GM21526 (cell line): Measurements from ENCODE around the gene RAD51B.

Experiments
- ATAC-seq: cut with Tn5 transposase; IDR thresholded peaks from one replicate; pipeline ENCODE4 v1.9.1; 2021; ENCODE audit warnings: moderate library complexity; ENCODE audit not compliant: unreplicated experiment, low FRiP score

RAD51B gene

DNA sequence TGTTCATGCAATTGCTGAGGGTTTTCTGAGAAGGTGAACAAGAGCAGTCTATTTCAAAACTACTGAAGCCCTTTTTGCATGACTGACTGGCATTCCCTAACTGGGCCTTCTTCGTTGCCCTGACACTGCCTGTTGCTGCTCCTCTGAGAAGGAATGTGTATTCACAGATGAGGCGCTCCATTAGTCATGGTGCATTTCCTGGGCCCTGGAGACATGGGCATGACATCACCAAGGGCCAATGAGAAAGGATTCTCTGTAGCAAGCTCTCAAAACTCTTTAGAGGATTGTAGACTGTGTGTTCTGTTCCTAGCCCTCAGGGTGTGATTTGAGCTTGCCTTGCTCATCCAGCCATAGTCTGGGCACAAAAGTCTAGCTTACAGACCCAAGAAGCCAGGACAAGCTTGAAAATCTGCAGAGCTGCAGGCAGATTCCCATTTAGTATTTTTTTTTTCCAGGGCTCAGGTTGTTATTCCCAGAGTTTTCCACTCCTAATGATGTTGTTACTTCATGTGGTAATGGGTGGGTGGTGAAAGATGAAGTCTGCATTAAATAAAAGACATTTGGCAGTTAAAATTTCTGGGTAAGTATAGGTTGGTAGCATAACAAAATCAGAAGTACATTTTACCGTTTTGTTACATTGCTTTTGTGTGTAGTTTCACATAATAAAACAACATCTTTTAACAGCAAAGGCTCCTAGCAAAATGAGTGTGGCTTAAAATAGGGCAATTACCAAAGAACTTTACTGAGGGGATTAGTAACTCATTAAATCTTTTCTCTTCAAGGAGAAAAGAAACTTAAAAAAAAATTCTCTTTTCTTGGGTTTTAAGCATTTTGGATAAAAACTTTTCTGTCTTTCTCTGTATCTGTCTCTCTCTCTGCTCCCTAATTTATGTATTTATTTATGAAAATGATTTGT lies 318.4 kb downstream of the RAD51B start:
- no peak for ATAC-seq

DNA sequence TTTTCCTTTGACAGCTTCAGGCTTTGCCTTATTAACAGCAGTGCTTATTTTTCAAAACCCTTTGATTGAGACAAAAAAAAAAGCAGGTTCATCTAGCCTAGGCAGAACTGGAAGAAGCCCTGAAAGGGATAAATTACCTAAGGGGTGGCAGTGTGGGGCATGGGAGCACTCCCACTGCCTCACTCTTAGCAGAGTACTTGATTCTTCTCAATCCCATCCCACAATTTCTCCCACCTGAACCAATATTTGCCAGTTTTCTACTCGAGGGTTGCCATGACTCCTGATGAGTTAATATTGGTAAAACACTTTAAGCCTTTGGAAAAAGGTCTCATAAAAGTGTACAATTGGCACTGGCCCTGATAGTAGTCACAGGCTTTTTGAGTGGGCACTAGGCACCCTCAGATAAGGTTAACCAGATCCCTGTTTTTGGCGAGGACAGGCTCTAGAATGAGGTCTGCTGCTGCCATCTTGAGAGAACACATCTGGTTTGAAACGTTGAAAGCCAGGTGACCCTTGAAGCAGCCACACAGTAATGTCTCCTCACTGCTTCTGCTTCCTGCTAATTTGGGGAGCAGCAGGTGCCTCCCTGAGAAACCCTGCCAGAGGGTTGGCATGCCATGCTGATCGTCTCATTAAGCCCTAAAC lies 320.0 kb downstream of the RAD51B start:
- ATAC-seq, result no peak

DNA sequence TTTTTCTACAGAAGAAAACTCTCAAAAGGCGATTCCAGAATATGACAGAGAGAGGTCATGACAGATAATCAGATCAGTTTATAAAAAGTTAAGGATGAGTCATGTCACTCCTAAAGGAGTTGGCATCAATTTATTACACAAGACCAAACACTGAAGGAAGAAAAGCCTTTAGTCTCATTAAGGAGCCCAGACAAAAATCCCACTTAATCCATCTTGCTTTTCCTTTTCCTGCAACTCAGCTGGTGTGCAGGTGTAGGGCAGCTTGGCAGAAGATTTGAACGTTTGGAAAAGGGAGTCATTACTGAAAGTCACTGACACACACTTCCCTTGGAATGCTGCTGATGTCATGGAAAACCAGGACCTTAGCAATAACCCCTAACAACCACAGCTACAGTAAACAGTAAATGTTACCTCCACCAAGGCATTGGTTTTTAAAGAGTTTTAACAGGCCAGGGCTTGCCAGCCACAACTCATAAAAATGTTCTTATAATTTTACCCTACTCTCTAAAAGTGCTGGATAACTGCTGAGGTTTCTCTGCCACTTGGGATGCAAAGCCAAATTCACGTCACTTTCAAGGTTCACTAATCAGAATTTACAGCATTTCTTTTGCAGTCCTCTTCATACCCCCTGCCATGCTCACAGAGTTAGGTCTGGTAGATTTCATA lies 320.6 kb downstream of the RAD51B start:
- ATAC-seq, result no peak

DNA sequence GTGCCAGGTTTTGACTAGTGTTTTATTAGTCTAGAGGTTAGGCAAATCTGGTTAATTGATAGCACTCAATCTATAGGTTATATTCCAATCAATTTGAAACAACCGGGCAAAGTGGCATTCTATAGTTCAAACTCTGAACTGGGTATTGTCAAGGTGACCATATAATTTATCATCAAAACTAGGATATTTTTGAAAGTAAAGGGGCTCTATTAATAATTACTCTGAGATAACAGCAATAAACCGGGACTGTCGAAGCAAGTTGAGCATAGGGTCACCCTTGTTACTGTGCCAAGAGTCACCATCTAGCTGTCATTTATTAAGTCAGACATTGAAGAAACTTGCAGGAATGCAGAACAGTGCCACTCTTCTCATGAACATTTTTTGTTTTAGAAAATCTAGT lies 321.2 kb downstream of the RAD51B start:
- ATAC-seq, result no peak

DNA sequence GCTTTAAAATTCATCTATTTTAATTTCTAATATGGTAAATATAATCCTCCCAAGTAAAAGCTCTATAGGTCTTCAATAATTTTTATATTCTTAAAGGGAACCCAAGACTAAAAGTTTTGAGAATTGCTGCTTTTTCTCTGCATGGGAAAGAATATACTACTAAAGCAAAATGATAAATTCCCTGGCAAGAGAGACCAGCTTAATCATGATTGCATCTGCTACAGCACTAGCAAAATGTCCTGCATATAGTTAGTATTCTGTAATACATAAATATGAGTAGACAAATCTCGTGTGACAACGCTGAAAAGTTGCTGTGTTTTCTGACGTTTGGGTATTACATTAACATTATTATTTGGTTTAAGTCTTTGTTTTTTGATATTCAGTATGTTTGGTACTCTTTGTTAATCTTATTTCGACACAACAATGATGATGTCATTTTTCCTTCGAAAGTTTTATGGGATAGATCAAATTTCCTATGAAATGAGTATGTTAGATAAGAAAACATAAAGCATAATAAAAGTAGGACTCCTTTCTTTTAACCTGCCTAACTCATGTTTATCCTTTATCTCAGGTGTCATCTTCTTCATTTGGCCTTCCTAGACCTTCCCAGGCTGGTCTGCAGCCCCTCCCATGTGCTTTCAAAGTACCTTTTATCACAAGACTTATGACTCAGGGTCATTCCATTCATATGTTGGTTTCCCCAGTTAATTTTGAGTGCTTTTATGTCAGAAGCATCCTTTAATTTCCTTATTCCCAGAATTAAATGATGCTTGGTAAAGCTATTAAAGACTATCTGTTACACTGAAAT lies 321.9 kb downstream of the RAD51B start:
- no peak for ATAC-seq

DNA sequence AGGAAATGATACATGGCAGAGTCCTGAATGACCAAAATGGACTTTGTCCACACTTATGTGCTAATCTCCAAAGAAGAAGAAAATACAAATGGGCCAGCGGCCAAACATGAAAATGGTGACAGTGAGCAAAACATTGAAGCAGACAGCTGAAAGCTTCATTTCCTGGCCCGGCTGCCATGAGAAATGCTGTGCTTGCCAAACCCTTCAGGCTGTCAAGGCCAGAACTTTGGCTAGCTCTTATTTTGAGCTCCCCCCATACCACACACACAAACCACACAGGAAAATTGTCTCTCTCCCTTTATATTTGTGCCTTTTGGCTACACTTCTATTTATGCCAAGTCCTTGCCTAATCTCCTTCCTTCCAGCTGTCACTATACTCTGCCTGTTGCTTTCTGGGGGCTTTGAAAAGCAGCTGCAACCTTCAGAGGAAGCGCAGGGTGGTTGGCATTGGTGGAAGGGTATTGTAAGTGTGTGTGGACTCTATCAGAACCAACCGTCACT lies 323.8 kb downstream of the RAD51B start:
- ATAC-seq, result no peak

DNA sequence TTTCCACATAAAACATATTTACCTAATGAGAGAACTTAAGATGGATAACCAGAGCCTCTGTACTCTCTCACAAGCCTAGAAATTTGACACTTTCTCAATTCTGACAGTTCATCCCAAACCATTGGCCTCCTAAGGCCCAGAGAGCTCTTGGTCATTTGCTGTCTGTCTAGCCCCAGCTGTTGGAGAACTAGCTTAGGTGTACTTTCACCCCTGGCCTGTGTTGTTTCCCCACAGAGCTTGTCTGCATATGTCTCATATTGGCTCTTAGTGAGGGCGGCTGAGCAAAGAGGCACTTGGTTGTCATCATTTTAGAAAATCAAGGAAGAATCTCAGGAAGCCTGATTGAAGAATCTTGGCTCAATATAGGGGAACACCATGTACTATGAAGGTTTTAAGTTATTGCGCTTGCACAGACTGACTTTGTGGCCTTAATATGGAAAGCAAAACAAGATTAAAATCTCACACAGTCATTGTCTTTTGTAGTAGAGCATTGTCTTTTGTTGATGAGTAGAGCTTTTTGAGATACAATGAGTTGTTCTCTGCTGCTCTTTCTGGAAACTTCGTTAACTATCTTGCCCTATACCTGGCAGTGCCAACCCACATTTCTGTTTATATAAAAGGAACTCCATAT lies 324.6 kb downstream of the RAD51B start:
- no peak for ATAC-seq

DNA sequence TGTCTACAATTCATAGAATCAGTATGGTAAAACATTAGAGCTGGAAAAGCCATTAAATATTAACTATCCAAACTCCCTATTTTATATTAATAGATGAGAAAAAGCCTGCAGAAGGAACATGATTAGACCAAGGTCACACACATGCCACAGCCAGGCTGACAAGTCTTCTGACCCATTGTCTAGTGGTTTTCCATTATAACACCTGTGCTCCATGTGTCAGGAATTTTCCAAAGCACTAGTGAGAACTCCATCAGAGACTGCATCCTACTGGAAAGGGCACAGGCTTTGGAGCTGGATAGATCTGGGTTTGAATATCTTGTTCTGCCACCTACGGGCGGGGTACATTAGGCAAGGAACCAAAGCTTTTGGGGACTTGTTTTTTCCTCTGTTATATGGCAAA lies 325.5 kb downstream of the RAD51B start:
- no peak for ATAC-seq

DNA sequence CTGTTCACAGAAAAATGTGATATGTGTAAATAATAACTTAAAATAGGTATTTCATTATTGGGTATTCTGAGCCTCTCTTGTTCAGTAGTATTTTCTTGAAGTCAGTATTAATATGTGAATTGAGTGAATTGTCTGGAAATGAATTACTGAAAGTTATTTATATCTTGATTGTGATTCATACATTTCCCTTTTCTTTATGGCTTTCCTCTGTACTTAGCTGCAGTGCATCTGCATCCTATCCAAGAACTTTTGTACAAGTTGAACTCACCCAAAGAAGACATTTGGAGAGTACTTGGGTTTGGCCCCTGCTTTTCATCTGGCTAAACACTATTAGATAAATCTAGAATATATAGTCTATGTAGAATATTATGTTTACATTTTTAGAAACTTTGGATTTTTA lies 326.0 kb downstream of the RAD51B start:
- no peak for ATAC-seq

DNA sequence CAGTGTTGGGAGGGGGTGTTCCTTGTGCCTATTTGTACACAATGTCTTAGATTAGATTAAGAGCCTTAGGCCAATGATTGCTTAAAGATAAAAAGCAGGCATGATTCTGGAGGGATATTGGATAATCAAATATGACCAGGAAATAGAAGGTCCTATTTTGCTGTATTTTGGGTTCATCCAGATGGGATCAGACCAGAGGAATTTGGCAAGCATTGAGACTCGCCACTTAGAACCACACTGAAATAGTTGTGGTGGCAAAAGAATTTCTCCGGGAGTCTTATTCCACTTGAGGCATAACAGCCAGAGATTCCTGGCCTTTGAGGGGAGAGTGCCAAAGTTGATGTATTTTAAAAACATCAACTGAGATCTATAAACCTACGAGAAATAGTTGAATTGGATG lies 327.2 kb downstream of the RAD51B start:
- ATAC-seq, result no peak

DNA sequence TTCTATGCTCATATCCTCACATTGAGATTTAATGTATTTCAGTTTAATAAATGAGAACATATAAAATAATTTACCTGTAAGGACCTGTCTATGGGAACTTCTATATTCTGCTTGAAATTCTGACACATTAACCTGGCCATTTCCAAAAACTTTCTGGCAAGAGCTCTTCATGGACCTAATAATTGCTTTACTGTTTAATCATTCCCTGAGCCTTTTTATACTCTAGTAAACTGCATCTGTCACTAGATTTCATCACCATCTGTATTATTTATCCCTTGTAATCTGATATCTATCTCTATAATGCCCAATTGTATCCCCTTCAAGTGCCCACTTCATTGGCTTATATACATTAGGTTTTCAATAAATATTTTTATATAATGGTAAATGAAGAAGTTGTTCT lies 327.7 kb downstream of the RAD51B start:
- ATAC-seq, result no peak

DNA sequence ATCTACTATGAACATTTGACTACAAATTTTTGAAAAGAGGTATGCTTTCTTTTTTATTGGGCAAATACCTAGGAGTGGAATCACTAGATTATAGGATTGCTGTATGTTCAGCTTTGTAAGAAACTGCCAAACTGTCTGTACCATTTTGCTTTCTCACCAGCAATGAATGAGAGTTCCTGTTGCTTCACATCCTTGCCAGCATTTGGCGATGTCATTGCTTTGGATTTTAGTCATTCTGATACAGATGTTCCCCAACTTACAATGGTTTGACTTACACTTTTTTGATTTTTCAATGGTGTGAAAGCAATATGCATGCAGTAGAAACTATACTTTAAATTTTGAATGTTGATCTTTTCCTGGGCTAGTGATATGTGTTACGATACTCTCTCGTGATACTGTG lies 328.7 kb downstream of the RAD51B start:
- ATAC-seq, result no peak

DNA sequence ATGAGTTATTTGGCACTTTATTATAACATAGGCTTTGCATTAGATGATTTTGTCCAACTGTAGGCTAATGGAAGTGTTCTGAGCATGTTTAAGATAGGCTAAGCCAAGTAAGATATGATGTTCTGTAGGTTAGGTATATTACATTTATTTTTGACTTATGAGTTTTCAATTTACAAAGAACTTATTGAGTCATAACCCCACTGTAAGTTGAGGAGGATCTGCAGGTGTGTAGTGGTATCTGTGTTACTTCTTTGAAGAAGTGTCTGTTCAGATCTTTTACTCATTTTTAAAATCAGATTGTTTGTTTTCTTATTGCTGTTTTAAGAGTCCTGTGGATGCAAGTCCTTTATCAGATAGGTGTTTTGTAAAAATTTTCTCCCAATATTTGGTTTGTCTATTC lies 329.2 kb downstream of the RAD51B start:
- ATAC-seq, result no peak

DNA sequence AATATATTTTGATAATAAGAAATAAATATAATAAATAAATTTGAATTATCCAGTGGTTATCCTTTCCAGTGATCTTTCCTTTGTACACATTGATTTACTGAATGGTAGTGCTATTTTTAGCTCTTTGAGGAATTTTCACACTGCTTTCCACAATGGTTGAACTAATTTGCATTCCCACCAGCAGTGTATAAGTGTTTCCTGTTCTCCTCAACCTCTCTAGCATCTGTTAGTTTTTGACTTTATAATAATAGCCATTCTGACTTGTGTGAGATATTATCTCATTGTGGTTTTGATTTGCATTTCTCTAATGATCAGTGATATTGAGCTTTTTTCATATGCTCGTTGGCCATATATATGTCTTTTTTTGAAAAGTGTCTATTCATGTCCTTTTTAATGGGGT lies 333.7 kb downstream of the RAD51B start:
- no peak for ATAC-seq

DNA sequence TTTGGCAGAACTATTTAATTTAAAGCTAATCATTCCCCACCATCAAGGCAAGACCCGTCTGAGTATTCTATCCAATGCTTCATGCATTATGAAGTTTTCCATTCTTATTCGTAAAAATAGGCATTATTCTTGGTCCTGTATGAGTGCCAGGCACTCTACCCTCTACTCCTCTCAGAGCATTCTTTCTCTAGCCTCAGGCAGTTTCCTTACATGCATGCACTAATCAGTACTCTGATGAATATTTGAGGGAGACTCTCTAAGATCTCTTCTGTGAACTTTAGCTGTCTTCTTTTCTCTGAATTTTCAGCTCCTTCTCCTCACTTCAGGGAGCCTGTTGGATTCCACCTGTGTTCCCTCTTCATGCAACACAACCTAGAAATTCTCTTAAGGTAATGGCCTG lies 334.7 kb downstream of the RAD51B start:
- no peak for ATAC-seq

DNA sequence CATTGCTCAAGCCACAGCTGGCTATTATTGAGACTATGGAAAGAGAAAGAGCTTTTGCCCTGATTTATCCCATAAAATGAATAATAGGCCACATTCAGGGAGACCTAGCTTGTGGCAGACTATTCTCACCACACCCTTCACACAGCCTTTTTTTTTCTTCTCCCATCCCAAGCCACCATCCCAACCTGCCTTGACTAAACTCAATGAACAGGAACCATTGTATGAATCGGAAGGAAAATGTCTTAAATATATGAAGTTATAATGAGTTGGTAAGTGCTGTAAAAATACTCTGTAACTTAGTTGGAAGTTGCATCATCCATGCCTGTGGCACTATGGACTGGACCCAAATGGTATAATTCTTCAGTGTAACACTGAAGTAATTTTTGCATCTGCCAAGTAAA lies 338.4 kb downstream of the RAD51B start:
- ATAC-seq, result no peak

DNA sequence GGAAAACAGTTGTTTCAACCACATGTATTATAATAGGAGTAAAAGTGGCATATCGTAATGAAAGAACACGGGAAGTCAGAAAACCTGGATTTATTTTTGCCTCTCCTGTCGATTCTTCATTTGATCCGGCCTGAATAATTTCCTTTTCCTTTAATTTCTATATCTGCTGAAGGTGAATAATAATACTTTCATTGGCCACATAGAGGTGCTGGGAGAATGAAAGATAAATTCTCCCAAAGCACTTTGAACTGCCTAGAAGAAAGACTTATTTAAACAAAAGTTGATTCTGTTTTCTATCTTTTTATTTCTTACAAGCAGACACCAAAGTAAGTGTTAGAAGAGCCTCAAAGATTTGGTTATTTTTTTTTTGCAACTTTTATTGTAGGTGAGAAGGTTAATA lies 339.1 kb downstream of the RAD51B start:
- no peak for ATAC-seq

DNA sequence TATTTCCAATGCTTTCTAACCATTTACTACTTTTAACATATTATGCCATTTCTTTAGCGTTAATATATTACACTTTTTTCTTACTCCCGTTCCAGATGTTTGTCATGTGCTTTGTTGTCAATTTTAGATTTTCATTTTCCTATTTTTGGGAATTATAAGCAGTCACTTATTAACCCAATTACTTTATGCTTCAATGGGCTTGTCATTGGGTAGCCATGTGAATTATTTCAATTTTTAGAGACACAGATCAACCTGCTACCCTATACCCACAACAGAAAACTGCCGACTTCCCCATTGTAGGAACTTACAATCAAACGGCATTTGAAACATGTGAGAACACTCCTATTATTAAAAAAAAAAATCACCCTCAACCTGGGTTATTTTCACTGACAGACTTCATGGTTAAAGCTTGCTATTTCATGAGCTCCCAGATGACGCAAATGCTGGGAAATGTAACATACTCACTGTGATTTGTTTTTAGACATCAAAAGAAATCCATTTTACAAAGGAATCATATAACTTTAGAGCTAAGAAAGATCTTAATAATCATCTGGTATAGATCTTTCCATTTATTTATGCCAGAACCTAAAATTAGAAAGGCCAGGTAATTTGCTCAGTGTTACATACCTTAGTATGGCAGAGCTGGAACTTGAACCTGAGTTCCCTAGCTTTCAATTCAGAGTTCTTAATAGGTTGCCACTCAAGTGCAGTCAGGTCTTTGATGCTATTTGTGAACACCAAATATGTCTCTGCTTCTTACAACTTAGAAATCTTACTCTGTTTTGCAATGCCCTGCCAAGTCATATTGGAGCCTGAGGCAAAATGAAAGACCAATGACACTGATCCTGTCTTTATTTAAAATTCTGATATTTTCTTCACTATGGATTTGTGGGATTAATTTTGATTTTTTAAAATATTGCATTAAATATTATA lies 340.4 kb downstream of the RAD51B start:
- ATAC-seq, result no peak
